Measurements from ENCODE around the gene EVC2.

Gene EVC2

GRCh38 chr4:5554376-5554775, 154.0 kb downstream of the EVC2 start:
- TF ChIP-seq, protein P1, sequence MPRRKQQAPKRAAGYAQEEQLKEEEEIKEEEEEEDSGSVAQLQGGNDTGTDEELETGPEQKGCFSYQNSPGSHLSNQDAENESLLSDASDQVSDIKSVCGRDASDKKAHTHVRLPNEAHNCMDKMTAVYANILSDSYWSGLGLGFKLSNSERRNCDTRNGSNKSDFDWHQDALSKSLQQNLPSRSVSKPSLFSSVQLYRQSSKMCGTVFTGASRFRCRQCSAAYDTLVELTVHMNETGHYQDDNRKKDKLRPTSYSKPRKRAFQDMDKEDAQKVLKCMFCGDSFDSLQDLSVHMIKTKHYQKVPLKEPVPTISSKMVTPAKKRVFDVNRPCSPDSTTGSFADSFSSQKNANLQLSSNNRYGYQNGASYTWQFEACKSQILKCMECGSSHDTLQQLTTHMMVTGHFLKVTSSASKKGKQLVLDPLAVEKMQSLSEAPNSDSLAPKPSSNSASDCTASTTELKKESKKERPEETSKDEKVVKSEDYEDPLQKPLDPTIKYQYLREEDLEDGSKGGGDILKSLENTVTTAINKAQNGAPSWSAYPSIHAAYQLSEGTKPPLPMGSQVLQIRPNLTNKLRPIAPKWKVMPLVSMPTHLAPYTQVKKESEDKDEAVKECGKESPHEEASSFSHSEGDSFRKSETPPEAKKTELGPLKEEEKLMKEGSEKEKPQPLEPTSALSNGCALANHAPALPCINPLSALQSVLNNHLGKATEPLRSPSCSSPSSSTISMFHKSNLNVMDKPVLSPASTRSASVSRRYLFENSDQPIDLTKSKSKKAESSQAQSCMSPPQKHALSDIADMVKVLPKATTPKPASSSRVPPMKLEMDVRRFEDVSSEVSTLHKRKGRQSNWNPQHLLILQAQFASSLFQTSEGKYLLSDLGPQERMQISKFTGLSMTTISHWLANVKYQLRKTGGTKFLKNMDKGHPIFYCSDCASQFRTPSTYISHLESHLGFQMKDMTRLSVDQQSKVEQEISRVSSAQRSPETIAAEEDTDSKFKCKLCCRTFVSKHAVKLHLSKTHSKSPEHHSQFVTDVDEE (CRISPR knock-in tag; IDR thresholded peaks at IDR 0.05), result no peak
- no peak for TF ChIP-seq ZNF565 (CRISPR knock-in tag; conservative IDR thresholded peaks at IDR 0.05; ENCODE audit: low read depth)
- TF ChIP-seq ZNF8 (CRISPR knock-in tag; IDR thresholded peaks at IDR 0.05), result no peak
- no peak for TF ChIP-seq TCF4 (CRISPR knock-in tag; IDR thresholded peaks at IDR 0.05; ENCODE audit: borderline replicate concordance)
- no peak for TF ChIP-seq TOX (CRISPR knock-in tag; IDR thresholded peaks at IDR 0.05; ENCODE audit: borderline replicate concordance)
- no peak for TF ChIP-seq POU6F1 (CRISPR knock-in tag; IDR thresholded peaks at IDR 0.05; ENCODE audit: borderline replicate concordance, low read depth)
- TF ChIP-seq ZC3H10 (CRISPR knock-in tag; IDR thresholded peaks at IDR 0.05), result no peak
- TF ChIP-seq ARNTL (CRISPR knock-in tag; IDR thresholded peaks at IDR 0.05; ENCODE audit: borderline replicate concordance, low read depth), result no peak
- TF ChIP-seq SNAI2 (CRISPR knock-in tag; IDR thresholded peaks at IDR 0.05), result no peak
- TF ChIP-seq, protein P2, sequence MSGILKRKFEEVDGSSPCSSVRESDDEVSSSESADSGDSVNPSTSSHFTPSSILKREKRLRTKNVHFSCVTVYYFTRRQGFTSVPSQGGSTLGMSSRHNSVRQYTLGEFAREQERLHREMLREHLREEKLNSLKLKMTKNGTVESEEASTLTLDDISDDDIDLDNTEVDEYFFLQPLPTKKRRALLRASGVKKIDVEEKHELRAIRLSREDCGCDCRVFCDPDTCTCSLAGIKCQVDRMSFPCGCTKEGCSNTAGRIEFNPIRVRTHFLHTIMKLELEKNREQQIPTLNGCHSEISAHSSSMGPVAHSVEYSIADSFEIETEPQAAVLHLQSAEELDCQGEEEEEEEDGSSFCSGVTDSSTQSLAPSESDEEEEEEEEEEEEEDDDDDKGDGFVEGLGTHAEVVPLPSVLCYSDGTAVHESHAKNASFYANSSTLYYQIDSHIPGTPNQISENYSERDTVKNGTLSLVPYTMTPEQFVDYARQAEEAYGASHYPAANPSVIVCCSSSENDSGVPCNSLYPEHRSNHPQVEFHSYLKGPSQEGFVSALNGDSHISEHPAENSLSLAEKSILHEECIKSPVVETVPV (CRISPR knock-in tag; IDR thresholded peaks at IDR 0.05), result no peak
- TF ChIP-seq PPARA (CRISPR knock-in tag; IDR thresholded peaks at IDR 0.05; ENCODE audit: borderline replicate concordance), result no peak
- TF ChIP-seq, protein P3, sequence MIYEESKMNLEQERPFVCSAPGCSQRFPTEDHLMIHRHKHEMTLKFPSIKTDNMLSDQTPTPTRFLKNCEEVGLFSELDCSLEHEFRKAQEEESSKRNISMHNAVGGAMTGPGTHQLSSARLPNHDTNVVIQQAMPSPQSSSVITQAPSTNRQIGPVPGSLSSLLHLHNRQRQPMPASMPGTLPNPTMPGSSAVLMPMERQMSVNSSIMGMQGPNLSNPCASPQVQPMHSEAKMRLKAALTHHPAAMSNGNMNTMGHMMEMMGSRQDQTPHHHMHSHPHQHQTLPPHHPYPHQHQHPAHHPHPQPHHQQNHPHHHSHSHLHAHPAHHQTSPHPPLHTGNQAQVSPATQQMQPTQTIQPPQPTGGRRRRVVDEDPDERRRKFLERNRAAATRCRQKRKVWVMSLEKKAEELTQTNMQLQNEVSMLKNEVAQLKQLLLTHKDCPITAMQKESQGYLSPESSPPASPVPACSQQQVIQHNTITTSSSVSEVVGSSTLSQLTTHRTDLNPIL (CRISPR knock-in tag; IDR thresholded peaks at IDR 0.05; ENCODE audit: low read depth), result no peak
- TF ChIP-seq ISL1 (CRISPR knock-in tag; IDR thresholded peaks at IDR 0.05), result no peak
- no peak for TF ChIP-seq ZFP30 (CRISPR knock-in tag; IDR thresholded peaks at IDR 0.05)
- TF ChIP-seq RARB (CRISPR knock-in tag; IDR thresholded peaks at IDR 0.05), result no peak
- no peak for TF ChIP-seq OSR1 (CRISPR knock-in tag; IDR thresholded peaks at IDR 0.05)
- TF ChIP-seq, protein P4, sequence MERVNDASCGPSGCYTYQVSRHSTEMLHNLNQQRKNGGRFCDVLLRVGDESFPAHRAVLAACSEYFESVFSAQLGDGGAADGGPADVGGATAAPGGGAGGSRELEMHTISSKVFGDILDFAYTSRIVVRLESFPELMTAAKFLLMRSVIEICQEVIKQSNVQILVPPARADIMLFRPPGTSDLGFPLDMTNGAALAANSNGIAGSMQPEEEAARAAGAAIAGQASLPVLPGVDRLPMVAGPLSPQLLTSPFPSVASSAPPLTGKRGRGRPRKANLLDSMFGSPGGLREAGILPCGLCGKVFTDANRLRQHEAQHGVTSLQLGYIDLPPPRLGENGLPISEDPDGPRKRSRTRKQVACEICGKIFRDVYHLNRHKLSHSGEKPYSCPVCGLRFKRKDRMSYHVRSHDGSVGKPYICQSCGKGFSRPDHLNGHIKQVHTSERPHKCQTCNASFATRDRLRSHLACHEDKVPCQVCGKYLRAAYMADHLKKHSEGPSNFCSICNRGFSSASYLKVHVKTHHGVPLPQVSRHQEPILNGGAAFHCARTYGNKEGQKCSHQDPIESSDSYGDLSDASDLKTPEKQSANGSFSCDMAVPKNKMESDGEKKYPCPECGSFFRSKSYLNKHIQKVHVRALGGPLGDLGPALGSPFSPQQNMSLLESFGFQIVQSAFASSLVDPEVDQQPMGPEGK (CRISPR knock-in tag; IDR thresholded peaks at IDR 0.05; ENCODE audit: borderline replicate concordance), result no peak
- no peak for ATAC-seq

DNA sequence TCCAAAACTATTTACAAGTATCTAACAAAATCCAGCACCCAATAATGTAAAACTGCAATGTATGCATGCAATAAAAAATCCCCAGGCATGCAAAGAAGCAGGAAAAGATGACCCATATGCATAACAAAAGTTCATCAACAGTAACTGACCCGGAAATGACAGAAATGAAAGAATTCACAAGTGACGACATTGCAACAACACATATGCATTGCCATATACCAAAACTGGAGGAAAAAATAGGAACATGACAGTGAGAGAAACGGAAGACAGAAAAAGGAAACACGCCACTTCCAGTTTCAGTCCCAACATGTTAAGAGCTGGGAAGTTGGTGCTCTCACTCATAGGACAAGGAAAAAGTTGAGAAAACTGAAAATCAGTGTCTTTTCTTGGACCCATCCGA, 154.6 kb downstream of the EVC2 start:
- ATAC-seq, result no peak
- TF ChIP-seq BACH2 (CRISPR knock-in tag; IDR thresholded peaks at IDR 0.05; ENCODE audit: borderline replicate concordance) (no peak), TOX (CRISPR knock-in tag; IDR thresholded peaks at IDR 0.05; ENCODE audit: borderline replicate concordance) (no peak), ESRRG (CRISPR knock-in tag; IDR thresholded peaks at IDR 0.05) (no peak), OSR1 (CRISPR knock-in tag; IDR thresholded peaks at IDR 0.05) (no peak), TCF4 (CRISPR knock-in tag; IDR thresholded peaks at IDR 0.05; ENCODE audit: borderline replicate concordance) (no peak), ARNTL (CRISPR knock-in tag; IDR thresholded peaks at IDR 0.05; ENCODE audit: borderline replicate concordance, low read depth) (no peak), CSDC2 (CRISPR knock-in tag; IDR thresholded peaks at IDR 0.05) (no peak)

DNA sequence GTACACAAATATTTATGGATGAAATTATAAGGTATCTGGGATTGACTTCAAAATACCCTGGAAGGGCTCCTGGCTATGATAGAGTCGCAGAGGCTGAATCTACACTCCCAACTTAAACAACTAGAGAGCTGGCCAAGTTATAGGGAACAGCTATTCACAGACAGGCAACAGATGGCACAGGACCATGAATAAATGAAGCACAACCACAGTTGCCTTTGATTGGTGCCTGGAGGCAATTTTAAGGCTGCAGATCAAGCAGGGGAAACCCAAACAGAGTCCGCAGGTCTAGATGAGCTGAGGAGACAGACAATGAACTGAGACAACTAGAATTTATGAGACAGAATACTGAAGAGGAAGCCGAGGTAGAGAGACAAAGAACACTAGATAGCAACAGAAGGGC, 155.9 kb downstream of the EVC2 start:
- ATAC-seq, result no peak
- TF ChIP-seq, protein P1 (CRISPR knock-in tag; IDR thresholded peaks at IDR 0.05), result no peak
- TF ChIP-seq POU6F1 (CRISPR knock-in tag; IDR thresholded peaks at IDR 0.05; ENCODE audit: borderline replicate concordance, low read depth), result no peak
- no peak for TF ChIP-seq TCF4 (CRISPR knock-in tag; IDR thresholded peaks at IDR 0.05; ENCODE audit: borderline replicate concordance)
- TF ChIP-seq, protein P3 (CRISPR knock-in tag; IDR thresholded peaks at IDR 0.05; ENCODE audit: low read depth), result no peak
- TF ChIP-seq CSDC2 (CRISPR knock-in tag; IDR thresholded peaks at IDR 0.05), result no peak
- no peak for TF ChIP-seq ZFP30 (CRISPR knock-in tag; IDR thresholded peaks at IDR 0.05)
- no peak for TF ChIP-seq ISL1 (CRISPR knock-in tag; IDR thresholded peaks at IDR 0.05)
- TF ChIP-seq GLIS3 (CRISPR knock-in tag; IDR thresholded peaks at IDR 0.05), result no peak
- no peak for TF ChIP-seq ESRRG (CRISPR knock-in tag; IDR thresholded peaks at IDR 0.05)
- no peak for TF ChIP-seq PPARA (CRISPR knock-in tag; IDR thresholded peaks at IDR 0.05; ENCODE audit: borderline replicate concordance)
- no peak for TF ChIP-seq ZNF70 (CRISPR knock-in tag; IDR thresholded peaks at IDR 0.05)

All from SK-N-SH treated with all-trans-retinoic acid at 6 μM for 48 hours (cell line).